22Rv1 (cell line): Measurements from ENCODE around the gene YIPF1.

Experiments used
- CTCF ChIP-seq: fragments of 450-650 bp; IDR thresholded peaks from 2 replicates; pipeline ENCODE4 v1.5.1; 2017; ENCODE audit warnings: mild to moderate bottlenecking
- ZFX ChIP-seq: fragments of 450-650 bp; IDR thresholded peaks from 2 replicates; pipeline ENCODE4 v1.6.1; 2017; ENCODE audit warnings: antibody characterized with exemption, borderline replicate concordance

GRCh38 chr1:53851571-53852285 is 37.9 kb downstream of the YIPF1 start:
- TF ChIP-seq CTCF (no peak), ZFX (no peak)
